B cell (primary cell): ENCODE data around the gene TPRA1. TPM values are rescaled to one million over a fixed set of nuclear protein-coding genes. Genes with fewer than 3 reads are reported as not detected.

Experiments used
- ATAC-seq: fragments of 200-7000 bp; cut with Tn5 transposase; one replicate; pipeline ENCODE4 v1.10.0; 2021; ENCODE audit warnings: low read depth, mild to moderate bottlenecking, moderate number of reproducible peaks, moderate library complexity
- CTCF ChIA-PET: fragments of 350-600 bp; sonication (Branson Sonifier 250); formaldehyde crosslinking; loops from one replicate; lab custom pipeline; 2021; ENCODE audit warnings: antibody characterized with exemption, inconsistent platforms; lab: Charles Lee
- POLR2A ChIA-PET: fragments of 350-600 bp; sonication (Branson Sonifier 250); formaldehyde crosslinking; loops from one replicate; lab custom pipeline; 2021; ENCODE audit warnings: antibody characterized with exemption; lab: Charles Lee
- DNase-seq: peaks from one replicate; pipeline ENCODE4 v3.0.0; 2013
- H2AFZ ChIP-seq: 2 replicates; pipeline ENCODE4 v1.6.1; 2012; ENCODE audit warnings: mild to moderate bottlenecking, low read depth, low read length; ENCODE audit not compliant: insufficient read depth, poor library complexity, severe bottlenecking
- H3K27ac ChIP-seq, 2 donors: 1 replicate in 1 of 2; 2 replicates in 1 of 2; pipeline ENCODE4 v1.5.1; 2012 to 2013; ENCODE audit warnings: low read length in 2 of 2, mild to moderate bottlenecking in 2 of 2, moderate library complexity in 1 of 2
- H3K27me3 ChIP-seq, 4 experiments: fragments of 200-600 bp in 1 of 4; sonication (generic) in 1 of 4; replicated peaks in 1 of 4; 1 replicate in 2 of 4; 2 replicates in 2 of 4; pipeline versions ENCODE4 v1.6.1 to v1.7.0; 2013 to 2016; ENCODE audit warnings: low read length in 3 of 4, mild to moderate bottlenecking in 2 of 4, mixed read lengths in 1 of 4, moderate library complexity in 1 of 4; ENCODE audit not compliant: insufficient read depth in 4 of 4, control insufficient read depth in 3 of 4; ENCODE audit errors: control extremely low read depth in 1 of 4
- H3K36me3 ChIP-seq, 2 experiments: replicated peaks in 1 of 2; 1 replicate in 1 of 2; 2 replicates in 1 of 2; pipeline versions ENCODE4 v1.6.1 to v1.7.1; 2013; ENCODE audit warnings: low read length in 1 of 2; ENCODE audit not compliant: insufficient read depth in 2 of 2, control insufficient read depth in 1 of 2; ENCODE audit errors: control extremely low read depth in 1 of 2, extremely low read depth in 1 of 2
- H3K4me1 ChIP-seq, 2 donors: fragments of 200-600 bp in 1 of 2; sonication (generic) in 1 of 2; 1 replicate in 1 of 2; 2 replicates in 1 of 2; pipeline versions ENCODE4 v1.5.1 to v1.6.1; 2013 to 2017; ENCODE audit warnings: low read length in 2 of 2; ENCODE audit not compliant: control insufficient read depth in 2 of 2, insufficient read depth in 2 of 2
- H3K4me2 ChIP-seq: replicated peaks from 2 replicates; pipeline ENCODE3; 2012; ENCODE audit warnings: mild to moderate bottlenecking, low read depth, low read length; ENCODE audit not compliant: poor library complexity, severe bottlenecking
- H3K4me3 ChIP-seq, 5 experiments: fragments of 200-600 bp in 1 of 5; sonication (generic) in 1 of 5; 1 replicate in 3 of 5; 2 replicates in 2 of 5; pipeline versions ENCODE4 v1.5.1 to v1.7.0; 2011 to 2016; ENCODE audit warnings: low read length in 4 of 5, mild to moderate bottlenecking in 4 of 5, low read depth in 2 of 5, control low read depth in 1 of 5, moderate library complexity in 1 of 5; ENCODE audit not compliant: insufficient read depth in 1 of 5; ENCODE audit errors: control extremely low read depth in 1 of 5, extremely low read depth in 1 of 5
- H3K79me2 ChIP-seq: fragments of 200-600 bp; sonication (generic); one replicate; pipeline ENCODE4 v1.6.0; 2016; ENCODE audit warnings: low read length; ENCODE audit not compliant: control insufficient read depth, insufficient read depth
- H3K9ac ChIP-seq: fragments of 200-600 bp; sonication (generic); 2 replicates; pipeline ENCODE4 v1.6.1; 2017; ENCODE audit warnings: mild to moderate bottlenecking, low read length, moderate library complexity
- H3K9me3 ChIP-seq, 3 donors: one replicate each; pipeline versions ENCODE4 v1.6.1 to v1.7.1; 2013; ENCODE audit warnings: low read length in 2 of 3; ENCODE audit not compliant: control insufficient read depth in 2 of 3, insufficient read depth in 1 of 3; ENCODE audit errors: control extremely low read depth in 1 of 3
- H4K20me1 ChIP-seq: 2 replicates; pipeline ENCODE4 v1.6.0; 2012; ENCODE audit warnings: mild to moderate bottlenecking, low read length; ENCODE audit not compliant: insufficient read depth, control insufficient read depth, poor library complexity, severe bottlenecking
- H3K27ac Mint-ChIP-seq: one replicate; pipeline ENCODE4 v1.8.0; 2021; ENCODE audit warnings: mixed read lengths
- H3K27me3 Mint-ChIP-seq: one replicate; pipeline ENCODE4 v1.8.0; 2021; ENCODE audit warnings: mixed read lengths
- H3K4me1 Mint-ChIP-seq: one replicate; pipeline ENCODE4 v1.8.0; 2021; ENCODE audit warnings: mixed read lengths
- H3K4me3 Mint-ChIP-seq: one replicate; pipeline ENCODE4 v1.8.0; 2021; ENCODE audit warnings: mixed read lengths
- H3K9me3 Mint-ChIP-seq: one replicate; pipeline ENCODE4 v1.8.0; 2022; ENCODE audit warnings: mixed read lengths; ENCODE audit not compliant: insufficient read depth
- CTCF ChIP-seq: fragments of 200-600 bp; IDR thresholded peaks from one replicate; pipeline ENCODE4 v1.8.0; 2022; ENCODE audit warnings: antibody characterized with exemption, mild to moderate bottlenecking
- EZH2 ChIP-seq: IDR thresholded peaks from 2 replicates; pipeline ENCODE4 v1.6.1; 2012; ENCODE audit warnings: borderline replicate concordance, low read depth, mild to moderate bottlenecking, moderate library complexity, low read length; ENCODE audit not compliant: insufficient read depth, poor library complexity, severe bottlenecking
- WGBS: methylation state at CpG from one replicate; pipeline ENCODE4 v1.1.5; 2013; ENCODE audit warnings: missing lambda C conversion rate; ENCODE audit not compliant: insufficient coverage; 5-methylcytosine and 5-hydroxymethylcytosine counted together
- intact Hi-C: fragments of 100-400 bp; cut with micrococcal nuclease; formaldehyde crosslinking; loops from one replicate; pipeline ENCODE4 v1.10.0; 2022
- polyA plus RNA-seq: library from polyadenylated mRNA; depleted of rRNA; stranded (reverse); fragments of >200 nt; gene quantifications from 2 replicates; pipeline ENCODE4 v1.2.3, GENCODE V29; 2012
- total RNA-seq, 2 donors: library from RNA; stranded (reverse); fragments of 120-200 nt in 1 of 2; gene quantifications; 1 replicate in 1 of 2; 2 replicates in 1 of 2; pipeline versions ENCODE4 v1.2.3 to v1.2.4, GENCODE V29; 2013 to 2022

The TPRA1 gene
- total and polyA plus RNA-seq, 2 donors (not counting 1 experiment from before 2014, with no cell fraction given) = 19.8 to 27.7 TPM

- Mint-ChIP-seq H3K27ac (no peak overlapping the region), H3K4me3 (peak overlapping the region; percentile 18), H3K4me1 (peaks cover 9% of the 10 kb centered on the region), H3K27me3 (peaks cover 7% of the 10 kb centered on the region), H3K9me3 (no peaks in the 10 kb centered on the region)
- Histone ChIP-seq H3K79me2 (no peaks in the 10 kb centered on the region), H3K9ac (no peak overlapping the region), H3K9me3 (no peaks in the 10 kb centered on the region), H2AFZ (peak overlapping the region; percentile 12), H3K36me3 (no peaks in the 10 kb centered on the region), H4K20me1 (no peaks in the 10 kb centered on the region), H3K4me2 (no peak overlapping the region), H3K27me3 (peaks cover 0 to 3% (median 0%) of the 10 kb centered on the region in 4 experiments), H3K4me3 (no peak overlapping the region), H3K27ac (no peak overlapping the region), H3K4me1 (peaks cover 3 to 15% of the 10 kb centered on the region in 2 donors)
- ChIA-PET CTCF (interaction anchor here (0.9 to 8.9 kb wide), 11 partner anchors 7 to 1411 kb away, joined by 3 to 119 read pairs (median 5); partner anchors contain the start of gene CHST13), POLR2A (no interaction called here)
- 90% methylated on average over 9 of the region's 9 CpGs for WGBS
- TF ChIP-seq EZH2 = no peak
- no peak for TF ChIP-seq CTCF
- ATAC-seq = no peak
- intact Hi-C loops = loop anchor here (1.0 kb wide), 1 partner anchor 866 kb away; no protein-coding TSS in a partner anchor
- no peak for DNase-seq
These were observed 45.7 kb downstream of the TPRA1 start for GRCh38 chr3:127544803-127545201.

GRCh38 chr3:127544192-127544802, 46.2 kb downstream of the TPRA1 start:
- Histone ChIP-seq H3K9ac (no peak overlapping the region), H3K4me2 (no peak overlapping the region), H4K20me1 (no peaks in the 10 kb centered on the region), H3K4me3 (no peak overlapping the region), H3K27ac (no peak overlapping the region), H3K9me3 (no peaks in the 10 kb centered on the region), H3K4me1 (peaks cover 3 to 15% of the 10 kb centered on the region in 2 donors), H3K27me3 (peaks cover 0 to 3% (median 0%) of the 10 kb centered on the region in 4 experiments), H3K36me3 (no peaks in the 10 kb centered on the region), H3K79me2 (no peaks in the 10 kb centered on the region), H2AFZ (peak overlapping the region; percentile 12)
- POLR2A ChIA-PET = no interaction called here
- TF ChIP-seq EZH2 (no peak), CTCF (peak; percentile 85)
- no peak overlapping the region for H3K27ac Mint-ChIP-seq
- H3K27me3 Mint-ChIP-seq = peaks cover 12% of the 10 kb centered on the region
- DNase-seq = peak; percentile 74
- no peak overlapping the region for H3K4me3 Mint-ChIP-seq
- peaks cover 9% of the 10 kb centered on the region for H3K4me1 Mint-ChIP-seq
- intact Hi-C loops = loop anchor here (1.0 kb wide), 1 partner anchor 865 kb away; no protein-coding TSS in a partner anchor
- WGBS = 40% methylated on average over 9 of the region's 10 CpGs
- CTCF ChIA-PET = interaction anchor here (0.9 to 8.9 kb wide), 9 partner anchors 9 to 1023 kb away, joined by 3 to 119 read pairs (median 6); partner anchors contain the start of gene CHST13
- no peaks in the 10 kb centered on the region for H3K9me3 Mint-ChIP-seq
- peak; percentile 39 for ATAC-seq
